ENCODE data around the gene CSF3.

- no peak for TF ChIP-seq CTCF (IDR thresholded peaks at IDR 0.05)
- no peak for TF ChIP-seq POLR2A (IDR thresholded peaks at IDR 0.05)
Observed at GRCh38 chr17:40015998-40016985, 1.1 kb downstream of the CSF3 start.

Measured in testis (tissue), 2 donors.